Endothelial cell of umbilical vein (primary cell): ENCODE measurements around the gene BRSK2. TPM values are rescaled to one million over a fixed set of nuclear protein-coding genes. Genes with fewer than 3 reads are reported as not detected.

Experiments
- BruUV-seq: library from RNA; stranded (reverse); fragments of 400-500 nt; replicated peaks from 2 replicates; lab custom pipeline; 2021; lab: Mats Ljungman, UMichigan
- CTCF ChIA-PET: fragments of 300-600, 350-600 bp; sonication (Branson Sonifier 250); formaldehyde crosslinking; loops from one replicate; lab custom pipeline; 2021; ENCODE audit warnings: antibody characterized with exemption, inconsistent platforms; lab: Charles Lee
- POLR2A ChIA-PET: fragments of 300-600, 350-600 bp; sonication (Branson Sonifier 250); formaldehyde crosslinking; loops from one replicate; lab custom pipeline; 2021; ENCODE audit warnings: antibody characterized with exemption, inconsistent platforms; lab: Charles Lee
- DNase-seq: peaks from one replicate; pipeline ENCODE4 v3.0.0-alpha.2; 2011; ENCODE audit warnings: low read depth, low spot score
- FAIRE-seq: peaks from 2 replicates; lab custom pipeline; 2011; peaks lifted over from hg19 to GRCh38; lab: Jason Lieb, UNC
- H2AFZ ChIP-seq: 2 replicates; pipeline ENCODE4 v1.6.0; 2012; ENCODE audit warnings: low read depth, low read length, control low read depth, inconsistent platforms
- H3K27ac ChIP-seq: 2 replicates; pipeline ENCODE4 v1.5.1; 2011; ENCODE audit warnings: low read depth, mild to moderate bottlenecking, control low read depth, low read length, moderate library complexity; ENCODE audit not compliant: insufficient read depth
- H3K27me3 ChIP-seq, 2 experiments: 2 replicates each; pipeline versions ENCODE4 v1.6.0 to v1.6.1; 2011; ENCODE audit warnings: low read length in 2 of 2, mixed read lengths in 1 of 2; ENCODE audit not compliant: control insufficient read depth in 2 of 2, insufficient read depth in 2 of 2
- H3K36me3 ChIP-seq, 2 experiments: 2 replicates in 1 of 2; 3 replicates in 1 of 2; pipeline ENCODE4 v1.5.1; 2011; ENCODE audit warnings: low read length in 2 of 2, mild to moderate bottlenecking in 1 of 2, moderate library complexity in 1 of 2; ENCODE audit not compliant: control insufficient read depth in 2 of 2, insufficient read depth in 2 of 2; ENCODE audit errors: extremely low read depth in 1 of 2
- H3K4me1 ChIP-seq: 3 replicates; pipeline ENCODE4 v1.5.1; 2011; ENCODE audit warnings: mild to moderate bottlenecking, low read length; ENCODE audit not compliant: control insufficient read depth, insufficient read depth; ENCODE audit errors: extremely low read depth
- H3K4me2 ChIP-seq: 2 replicates; pipeline ENCODE4 v1.6.1; 2011; ENCODE audit warnings: low read length, control low read depth, mixed read lengths; ENCODE audit not compliant: insufficient read depth
- H3K4me3 ChIP-seq, 3 experiments: fragments of 200-600 bp in 1 of 3; sonication (generic), shearing (Covaris generic) in 1 of 3; replicated peaks in 1 of 3; 2 replicates each; pipeline ENCODE4 v1.5.1; 2011 to 2016; ENCODE audit warnings: control low read depth in 3 of 3, low read length in 3 of 3, mild to moderate bottlenecking in 2 of 3, inconsistent platforms in 1 of 3, low read depth in 1 of 3, moderate library complexity in 1 of 3; ENCODE audit not compliant: insufficient read depth in 1 of 3
- H3K79me2 ChIP-seq: 2 replicates; pipeline ENCODE4 v1.6.0; 2012; ENCODE audit warnings: low read length, inconsistent platforms; ENCODE audit not compliant: control insufficient read depth, insufficient read depth
- H3K9ac ChIP-seq: replicated peaks from 2 replicates; pipeline ENCODE3; 2011; ENCODE audit warnings: low read length, control low read depth; ENCODE audit not compliant: insufficient read depth; ENCODE audit errors: extremely low read depth
- H3K9me1 ChIP-seq: replicated peaks from 3 replicates; pipeline ENCODE4 v1.6.0; 2011; ENCODE audit warnings: mild to moderate bottlenecking, low read length; ENCODE audit not compliant: control insufficient read depth, insufficient read depth; ENCODE audit errors: extremely low read depth
- H3K9me3 ChIP-seq: replicated peaks from 2 replicates; pipeline ENCODE4 v1.5.1; 2012; ENCODE audit warnings: low read length, inconsistent platforms; ENCODE audit not compliant: control insufficient read depth, insufficient read depth
- H4K20me1 ChIP-seq: replicated peaks from 2 replicates; pipeline ENCODE3; 2011; ENCODE audit warnings: mild to moderate bottlenecking, low read length; ENCODE audit not compliant: control insufficient read depth, insufficient read depth; ENCODE audit errors: extremely low read depth
- CTCF ChIP-seq, 2 donors: IDR thresholded peaks; 1 replicate in 1 of 2; 2 replicates in 1 of 2; pipeline ENCODE4 v1.5.1; 2011; ENCODE audit warnings: low read length in 2 of 2, mild to moderate bottlenecking in 2 of 2, moderate library complexity in 2 of 2, control low read depth in 1 of 2, inconsistent platforms in 1 of 2, low read depth in 1 of 2; ENCODE audit not compliant: insufficient read depth in 1 of 2; ENCODE audit errors: extremely low read depth in 1 of 2
- FOS ChIP-seq: IDR thresholded peaks from 2 replicates; pipeline ENCODE4 v1.6.1; 2011; ENCODE audit warnings: mild to moderate bottlenecking, low read length, moderate library complexity, borderline replicate concordance; ENCODE audit not compliant: insufficient read depth
- GATA2 ChIP-seq: IDR thresholded peaks from 2 replicates; pipeline ENCODE4 v1.7.0; 2011; ENCODE audit warnings: low read depth, mild to moderate bottlenecking, moderate library complexity, mixed read lengths, low read length; ENCODE audit not compliant: insufficient read length, insufficient read depth
- MAX ChIP-seq: IDR thresholded peaks from 2 replicates; pipeline ENCODE4 v1.6.1; 2011; ENCODE audit not compliant: insufficient read depth, insufficient read length
- dilution Hi-C: fragments of 300-500 bp; cut with MboI; formaldehyde crosslinking; loops from one replicate; pipeline ENCODE4 v1.15.0; 2019; ENCODE audit warnings: low sequenced_read_pairs; ENCODE audit not compliant: extremely low pct_ligation_motif_present
- intact Hi-C: fragments of 100-400 bp; cut with micrococcal nuclease; formaldehyde crosslinking; loops from one replicate; pipeline ENCODE4 v1.10.0; 2022
- polyA plus RNA-seq, 4 experiments: library from polyadenylated mRNA; depleted of rRNA in 3 of 4; stranded (reverse) in 3 of 4; unstranded in 1 of 4; fragments of >200 nt; gene quantifications; 2 replicates each; pipeline versions ENCODE4 v1.2.1 to v1.2.3, GENCODE V29; 2011 to 2012; ENCODE audit warnings: missing spikeins in 1 of 4
- total RNA-seq: library from RNA; stranded (reverse); gene quantifications from 2 replicates; pipeline ENCODE4 v1.2.3, GENCODE V29; 2021

The BRSK2 gene
- total and polyA plus RNA-seq, 2 donors (not counting 3 experiments of a cell fraction or from before 2014, with no cell fraction given), result 0.08 to 0.20 TPM

GRCh38 chr11:1459764-1460395 is 70.1 kb downstream of the BRSK2 start:
- BruUV-seq, result no TSS peak
- Histone ChIP-seq H3K4me1 (no peaks in the 10 kb centered on the region), H3K9me1 (no peaks in the 10 kb centered on the region), H3K4me3 (no peak overlapping the region), H3K36me3 (no peaks in the 10 kb centered on the region), H3K27me3 (no peaks in the 10 kb centered on the region), H3K79me2 (no peaks in the 10 kb centered on the region), H2AFZ (no peak overlapping the region), H3K9ac (no peak overlapping the region), H3K4me2 (no peak overlapping the region), H4K20me1 (no peaks in the 10 kb centered on the region), H3K9me3 (no peaks in the 10 kb centered on the region), H3K27ac (no peak overlapping the region)
- no peak for DNase-seq
- intact Hi-C loops, result no loop called here
- POLR2A ChIA-PET, result no interaction called here
- no peak for FAIRE-seq
- TF ChIP-seq CTCF (IDR thresholded peaks at IDR 0.05; ENCODE audit: extremely low read depth in 1 of 2, insufficient read depth in 1 of 2, low read depth in 1 of 2, low read length in 2 of 2) (no peak), MAX (no peak)
- dilution Hi-C loops, result no loop called here
- CTCF ChIA-PET, result no interaction called here

- intact Hi-C loops (no loop called here), dilution Hi-C loops (no loop called here)
- H3K9me1 ChIP-seq, result no peaks in the 10 kb centered on the region
- no peak overlapping the region for H3K9ac ChIP-seq
- no peak for TF ChIP-seq GATA2
- TF ChIP-seq FOS, result no peak
- no peak overlapping the region for H3K27ac ChIP-seq
- no peak overlapping the region for H3K4me2 ChIP-seq
- no peaks in the 10 kb centered on the region for H4K20me1 ChIP-seq
- H2AFZ ChIP-seq, result no peak overlapping the region
- no peaks in the 10 kb centered on the region for H3K27me3 ChIP-seq
- H3K4me1 ChIP-seq, result no peaks in the 10 kb centered on the region
- no TSS peak for BruUV-seq
- no peaks in the 10 kb centered on the region for H3K9me3 ChIP-seq
- no peaks in the 10 kb centered on the region for H3K79me2 ChIP-seq
- H3K4me3 ChIP-seq, result no peak overlapping the region
- ChIA-PET POLR2A (no interaction called here), CTCF (no interaction called here)
- no peaks in the 10 kb centered on the region for H3K36me3 ChIP-seq
- FAIRE-seq (no peak), DNase-seq (no peak)
These were observed 70.8 kb downstream of the BRSK2 start for GRCh38 chr11:1460396-1460985.
